Astrocyte of the spinal cord (primary cell): ENCODE data around the gene DYRK1A.

Experiments used
- DNase-seq: peaks from one replicate; pipeline ENCODE4 v3.0.0; 2011; ENCODE audit warnings: low read depth, low spot score
- H3K4me3 ChIP-seq: 2 replicates; pipeline ENCODE4 v1.5.1; 2011; ENCODE audit warnings: low read depth, mild to moderate bottlenecking, low read length, moderate library complexity
- in situ Hi-C: cut with HindIII; loops from 2 replicates; pipeline ENCODE4 v1.10.0; 2017; ENCODE audit warnings: low sequenced_read_pairs
- TF ChIP-seq, protein P1 (sequence below): IDR thresholded peaks from 2 replicates; pipeline ENCODE4 v1.5.1; 2012; ENCODE audit warnings: low read depth, mild to moderate bottlenecking, low read length, inconsistent platforms

DYRK1A gene

DNA sequence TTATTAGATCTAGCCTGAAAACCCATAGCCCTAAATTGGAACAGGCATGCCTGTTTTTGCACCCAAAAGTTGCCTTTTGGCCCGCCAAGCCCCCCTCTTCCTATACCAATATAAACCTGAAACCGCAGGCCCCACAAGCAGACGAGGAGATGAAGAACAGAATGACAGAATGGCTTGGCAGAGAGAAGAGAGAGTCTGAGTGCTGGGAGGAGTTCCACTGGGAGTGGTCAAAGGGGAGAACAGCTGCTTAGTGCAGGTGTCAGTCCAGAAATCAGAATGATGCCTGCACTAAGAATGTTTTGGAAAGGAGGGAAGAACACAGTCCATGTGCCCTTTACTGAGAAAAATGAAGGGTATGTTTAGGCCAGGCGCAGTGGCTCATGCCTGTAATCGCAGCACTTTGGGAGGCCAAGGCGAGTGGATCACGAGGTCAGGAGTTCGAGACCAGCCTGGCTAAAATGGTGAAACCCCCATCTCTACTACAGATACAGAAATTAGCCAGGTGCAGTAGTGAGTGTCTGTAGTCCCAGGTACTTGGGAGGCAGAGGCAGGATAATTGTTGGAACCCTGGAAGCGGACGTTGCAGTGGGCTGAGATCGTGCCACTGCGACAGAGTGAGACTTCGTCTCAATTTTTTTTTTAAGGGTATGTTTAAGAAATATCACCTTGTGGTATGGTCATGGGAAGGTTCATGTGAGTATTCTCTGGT lies 9.4 kb downstream of the DYRK1A start:
- TF ChIP-seq, protein P1, sequence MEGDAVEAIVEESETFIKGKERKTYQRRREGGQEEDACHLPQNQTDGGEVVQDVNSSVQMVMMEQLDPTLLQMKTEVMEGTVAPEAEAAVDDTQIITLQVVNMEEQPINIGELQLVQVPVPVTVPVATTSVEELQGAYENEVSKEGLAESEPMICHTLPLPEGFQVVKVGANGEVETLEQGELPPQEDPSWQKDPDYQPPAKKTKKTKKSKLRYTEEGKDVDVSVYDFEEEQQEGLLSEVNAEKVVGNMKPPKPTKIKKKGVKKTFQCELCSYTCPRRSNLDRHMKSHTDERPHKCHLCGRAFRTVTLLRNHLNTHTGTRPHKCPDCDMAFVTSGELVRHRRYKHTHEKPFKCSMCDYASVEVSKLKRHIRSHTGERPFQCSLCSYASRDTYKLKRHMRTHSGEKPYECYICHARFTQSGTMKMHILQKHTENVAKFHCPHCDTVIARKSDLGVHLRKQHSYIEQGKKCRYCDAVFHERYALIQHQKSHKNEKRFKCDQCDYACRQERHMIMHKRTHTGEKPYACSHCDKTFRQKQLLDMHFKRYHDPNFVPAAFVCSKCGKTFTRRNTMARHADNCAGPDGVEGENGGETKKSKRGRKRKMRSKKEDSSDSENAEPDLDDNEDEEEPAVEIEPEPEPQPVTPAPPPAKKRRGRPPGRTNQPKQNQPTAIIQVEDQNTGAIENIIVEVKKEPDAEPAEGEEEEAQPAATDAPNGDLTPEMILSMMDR = no peak
- DNase-seq = no peak
- in situ Hi-C loops = no loop called here
- H3K4me3 ChIP-seq = no peak overlapping the region

DNA sequence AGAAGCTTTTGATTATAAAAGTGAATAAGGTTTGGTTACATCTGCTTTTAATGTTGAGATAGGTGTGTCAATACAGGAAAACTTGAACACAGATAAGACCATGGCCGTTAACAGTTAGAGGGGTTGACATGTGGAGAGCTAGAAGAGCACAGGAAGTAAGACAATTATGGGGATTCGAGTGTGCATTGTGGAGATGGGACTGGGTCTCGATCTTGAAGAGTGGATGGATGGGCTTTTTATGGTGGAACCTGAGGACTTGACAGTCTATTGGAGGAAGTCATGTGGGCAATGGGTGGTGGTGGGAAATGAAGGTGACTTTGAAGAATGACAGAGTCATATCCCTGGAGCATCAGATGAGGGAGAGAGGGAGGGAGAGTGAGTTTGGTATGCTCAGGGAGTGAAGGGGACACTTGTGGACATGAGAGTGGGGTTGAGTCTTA lies 12.1 kb downstream of the DYRK1A start:
- TF ChIP-seq, protein P1 = no peak
- DNase-seq = no peak
- in situ Hi-C loops = no loop called here
- no peak overlapping the region for H3K4me3 ChIP-seq

GRCh38 chr21:37380349-37381323 lies 14.1 kb downstream of the DYRK1A start:
- TF ChIP-seq, protein P1 = no peak
- in situ Hi-C loops = no loop called here
- DNase-seq = no peak
- no peak overlapping the region for H3K4me3 ChIP-seq

DNA sequence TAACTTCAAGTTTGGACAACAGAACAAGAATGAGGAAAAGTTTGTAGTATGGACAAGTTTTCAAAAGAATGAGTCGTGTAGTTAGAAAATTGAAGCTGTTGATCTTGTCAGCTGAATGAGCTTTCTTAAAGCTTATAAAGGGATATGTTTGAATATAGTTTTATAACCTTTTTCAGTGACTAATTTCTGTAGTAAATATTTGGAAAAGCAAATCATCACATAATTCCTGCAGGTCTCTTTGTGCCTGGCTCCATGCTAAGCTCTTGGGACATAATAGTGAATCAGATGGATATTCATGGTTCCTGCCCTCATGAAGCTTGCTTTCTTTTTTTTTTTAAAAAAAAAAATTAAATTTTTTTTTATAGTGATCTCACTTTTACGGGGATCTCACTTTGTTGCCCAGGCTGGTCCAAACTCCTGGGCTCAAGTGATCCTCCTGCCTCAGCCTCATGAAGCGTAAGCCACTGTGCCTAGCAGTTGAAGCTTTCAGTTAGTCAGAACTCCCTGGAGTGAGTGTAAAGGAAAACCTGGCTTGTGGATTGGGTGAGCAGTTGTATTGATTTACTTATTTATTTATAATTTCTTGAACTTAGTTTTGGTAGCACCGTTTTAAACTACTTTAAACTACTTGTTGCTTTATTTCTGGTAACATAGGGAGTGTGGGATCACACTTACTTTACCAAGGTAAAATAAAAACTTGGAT lies 15.5 kb downstream of the DYRK1A start:
- H3K4me3 ChIP-seq = no peak overlapping the region
- TF ChIP-seq, protein P1 = no peak
- no peak for DNase-seq
- in situ Hi-C loops = no loop called here

DNA sequence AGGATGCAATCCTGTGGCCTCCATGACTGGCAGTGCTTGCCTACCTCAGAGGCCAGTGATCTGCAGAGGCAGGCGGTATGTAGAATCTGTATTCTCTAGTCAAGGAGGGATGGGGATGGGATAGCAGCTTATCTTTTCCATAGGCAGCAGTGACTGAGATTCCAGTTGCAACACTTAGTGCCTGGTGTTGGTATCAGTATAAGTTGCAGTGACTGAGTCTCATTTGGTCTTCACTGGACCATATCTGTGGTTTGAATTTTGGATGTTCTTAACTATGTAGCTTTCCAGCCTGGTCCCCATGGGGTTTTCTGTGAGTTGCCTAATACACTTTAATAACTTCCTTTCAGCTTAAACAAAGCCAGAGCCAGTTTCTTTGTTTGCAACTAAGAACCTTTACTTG lies 16.5 kb downstream of the DYRK1A start:
- TF ChIP-seq, protein P1 = no peak
- in situ Hi-C loops = no loop called here
- DNase-seq = no peak
- H3K4me3 ChIP-seq = no peak overlapping the region

DNA sequence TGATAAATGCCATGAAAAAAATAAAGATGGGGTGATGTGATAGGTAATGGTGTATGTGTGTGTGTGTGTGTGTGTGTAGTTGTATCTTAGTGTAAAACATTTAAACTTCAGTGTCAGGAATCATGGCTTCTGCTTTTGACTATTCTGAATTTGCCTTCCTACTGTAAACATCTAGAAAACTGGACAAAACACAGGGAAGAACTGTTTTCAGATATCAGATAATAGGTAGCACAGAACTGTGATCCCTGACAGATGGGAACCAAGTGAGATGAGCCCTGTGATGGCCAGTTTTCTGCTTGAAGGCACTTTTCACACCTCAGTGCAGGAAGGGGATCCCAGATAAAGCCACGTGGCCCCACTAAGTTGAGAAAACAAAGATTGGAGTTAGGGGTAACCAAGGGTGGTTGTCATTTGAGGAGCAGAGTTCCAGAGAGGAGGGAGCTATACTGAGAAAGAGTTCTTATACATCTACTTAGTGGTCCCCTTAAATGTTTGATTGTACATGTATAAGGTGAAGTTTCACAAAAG lies 17.3 kb downstream of the DYRK1A start:
- no peak overlapping the region for H3K4me3 ChIP-seq
- TF ChIP-seq, protein P1 = no peak
- DNase-seq = no peak
- in situ Hi-C loops = no loop called here
